ENCODE results near the gene BAIAP2.
"Not testable (repeated sequence)": the region's sequence is repeated elsewhere in the genome, so short reads cannot be mapped to it uniquely, and the experiment has no call there.

Gene BAIAP2

GRCh38 chr17:81074875-81075274 lies 39.9 kb downstream of the BAIAP2 start:
- no peak for DNase-seq
- in situ Hi-C loops (cut with HindIII; ENCODE audit: low pct_ligation_motif_present, low sequenced_read_pairs) = no loop called here
- H3K27ac ChIP-seq = no peak overlapping the region

GRCh38 chr17:81075307-81075706 lies 40.4 kb downstream of the BAIAP2 start:
- H3K27ac ChIP-seq = no peak overlapping the region
- no peaks in the 10 kb centered on the region for H3K36me3 ChIP-seq (replicated peaks)
- in situ Hi-C loops (cut with HindIII; ENCODE audit: low pct_ligation_motif_present, low sequenced_read_pairs) = no loop called here
- no peak for TF ChIP-seq CTCF (IDR thresholded peaks at IDR 0.05; ENCODE audit: low read depth, low read length, missing control alignments)
- H3K27me3 ChIP-seq (replicated peaks) = no peaks in the 10 kb centered on the region
- DNase-seq = no peak
- no peak overlapping the region for H3K4me3 ChIP-seq (ENCODE audit: low read depth, low read length)

More at GRCh38 chr17:81074875-81075274, 39.9 kb downstream of the BAIAP2 start:
- no peak for TF ChIP-seq CTCF (IDR thresholded peaks at IDR 0.05; ENCODE audit: low read depth, low read length, missing control alignments)
- no peaks in the 10 kb centered on the region for H3K27me3 ChIP-seq (replicated peaks)
- no peak overlapping the region for H3K4me3 ChIP-seq (ENCODE audit: low read depth, low read length)
- no peaks in the 10 kb centered on the region for H3K36me3 ChIP-seq (replicated peaks)

- DNase-seq = no peak
- Histone ChIP-seq H3K4me3 (ENCODE audit: low read depth, low read length) (no peak overlapping the region), H3K36me3 (replicated peaks) (no peaks in the 10 kb centered on the region), H3K27ac (no peak overlapping the region), H3K27me3 (replicated peaks) (no peaks in the 10 kb centered on the region)
- in situ Hi-C loops (cut with HindIII; ENCODE audit: low pct_ligation_motif_present, low sequenced_read_pairs) = no loop called here
- no peak for TF ChIP-seq CTCF (IDR thresholded peaks at IDR 0.05; ENCODE audit: low read depth, low read length, missing control alignments)
These were observed 41.3 kb downstream of the BAIAP2 start for GRCh38 chr17:81076141-81076679.

- DNase-seq; H3K36me3 ChIP-seq (replicated peaks); H3K27me3 ChIP-seq (replicated peaks); H3K4me3 ChIP-seq (ENCODE audit: low read depth, low read length); in situ Hi-C loops (cut with HindIII; ENCODE audit: low pct_ligation_motif_present, low sequenced_read_pairs); H3K27ac ChIP-seq: not testable (repeated sequence)
These were observed 43.3 kb downstream of the BAIAP2 start for GRCh38 chr17:81078026-81078913.

- Histone ChIP-seq H3K27ac (no peak overlapping the region), H3K36me3 (replicated peaks) (no peaks in the 10 kb centered on the region), H3K27me3 (replicated peaks) (no peaks in the 10 kb centered on the region), H3K4me3 (ENCODE audit: low read depth, low read length) (no peak overlapping the region)
- DNase-seq = no peak
- no peak for TF ChIP-seq CTCF (IDR thresholded peaks at IDR 0.05; ENCODE audit: low read depth, low read length, missing control alignments)
- in situ Hi-C loops (cut with HindIII; ENCODE audit: low pct_ligation_motif_present, low sequenced_read_pairs) = no loop called here
These were observed 45.1 kb downstream of the BAIAP2 start for GRCh38 chr17:81080019-81080418.

GRCh38 chr17:81081222-81082176 lies 46.5 kb downstream of the BAIAP2 start:
- H3K27ac ChIP-seq = no peak overlapping the region
- no peak for TF ChIP-seq CTCF (IDR thresholded peaks at IDR 0.05; ENCODE audit: low read depth, low read length, missing control alignments)
- H3K4me3 ChIP-seq (ENCODE audit: low read depth, low read length) = no peak overlapping the region
- DNase-seq = no peak
- in situ Hi-C loops (cut with HindIII; ENCODE audit: low pct_ligation_motif_present, low sequenced_read_pairs) = no loop called here
- peaks cover 1% of the 10 kb centered on the region for H3K36me3 ChIP-seq (replicated peaks)
- no peaks in the 10 kb centered on the region for H3K27me3 ChIP-seq (replicated peaks)

All from brain microvascular endothelial cell (primary cell).